ENCODE measurements around the gene SEL1L2. TPM values are rescaled to one million over a fixed set of nuclear protein-coding genes. Genes with fewer than 3 reads are reported as not detected.

The SEL1L2 gene
- polyA plus RNA-seq, 3 donors = not detected

- H4K20me1 ChIP-seq (ENCODE audit: insufficient read depth, low read length) = no peaks in the 10 kb centered on the region
- H3K4me3 Mint-ChIP-seq = no peak overlapping the region
- H3K27me3 Mint-ChIP-seq (ENCODE audit: low read depth in 3 of 3) = peaks cover 6 to 17% (median 15%) of the 10 kb centered on the region in 3 donors
- H3K9ac ChIP-seq (ENCODE audit: insufficient read depth, low read length, poor library complexity, severe bottlenecking) = no peak overlapping the region
- no peak overlapping the region for H2AFZ ChIP-seq (ENCODE audit: insufficient read depth, low read depth, low read length, poor library complexity, severe bottlenecking)
- 77% methylated on average over 2 of the region's 4 CpGs for WGBS (ENCODE audit: insufficient coverage)
- H3K9me3 Mint-ChIP-seq = peaks cover 0 to 5% (median 0%) of the 10 kb centered on the region in 7 donors
- no peaks in the 10 kb centered on the region for H3K79me2 ChIP-seq (ENCODE audit: insufficient read depth, low read length)
- TF ChIP-seq CTCF (IDR thresholded peaks at IDR 0.05) = no peak
- peaks cover 6% of the 10 kb centered on the region for H3K4me1 Mint-ChIP-seq
- H3K27ac ChIP-seq (ENCODE audit: low read depth in 1 of 2, low read length in 2 of 2) = no peak overlapping the region
- no peaks in the 10 kb centered on the region for H3K9me3 ChIP-seq (replicated peaks in 1 of 2; ENCODE audit: control insufficient read depth in 1 of 2, insufficient read depth in 1 of 2, low read length in 2 of 2)
- no peak overlapping the region for H3K4me2 ChIP-seq (replicated peaks; ENCODE audit: extremely low read depth, low read length, poor library complexity, severe bottlenecking)
- intact Hi-C loops (cut with micrococcal nuclease) = no loop called here
- no peak overlapping the region for H3K4me3 ChIP-seq (replicated peaks in 1 of 3; ENCODE audit: low read depth in 2 of 3, low read length in 3 of 3)
- H3K36me3 Mint-ChIP-seq = no peaks in the 10 kb centered on the region
- H3K4me1 ChIP-seq (ENCODE audit: control insufficient read depth in 1 of 2, insufficient read depth in 2 of 2, low read length in 2 of 2) = no peaks in the 10 kb centered on the region
- H3K27me3 ChIP-seq (ENCODE audit: control insufficient read depth in 2 of 2, insufficient read depth in 2 of 2, low read length in 2 of 2) = peaks cover 0 to 2% of the 10 kb centered on the region in 2 donors
- DNase-seq = no peak
- H3K27ac Mint-ChIP-seq = no peak overlapping the region
- no peaks in the 10 kb centered on the region for H3K36me3 ChIP-seq (replicated peaks in 1 of 2; ENCODE audit: control insufficient read depth in 1 of 2, insufficient read depth in 2 of 2, low read length in 2 of 2)
Observed at GRCh38 chr20:13840093-13840465, 150.3 kb downstream of the SEL1L2 start.

DNA sequence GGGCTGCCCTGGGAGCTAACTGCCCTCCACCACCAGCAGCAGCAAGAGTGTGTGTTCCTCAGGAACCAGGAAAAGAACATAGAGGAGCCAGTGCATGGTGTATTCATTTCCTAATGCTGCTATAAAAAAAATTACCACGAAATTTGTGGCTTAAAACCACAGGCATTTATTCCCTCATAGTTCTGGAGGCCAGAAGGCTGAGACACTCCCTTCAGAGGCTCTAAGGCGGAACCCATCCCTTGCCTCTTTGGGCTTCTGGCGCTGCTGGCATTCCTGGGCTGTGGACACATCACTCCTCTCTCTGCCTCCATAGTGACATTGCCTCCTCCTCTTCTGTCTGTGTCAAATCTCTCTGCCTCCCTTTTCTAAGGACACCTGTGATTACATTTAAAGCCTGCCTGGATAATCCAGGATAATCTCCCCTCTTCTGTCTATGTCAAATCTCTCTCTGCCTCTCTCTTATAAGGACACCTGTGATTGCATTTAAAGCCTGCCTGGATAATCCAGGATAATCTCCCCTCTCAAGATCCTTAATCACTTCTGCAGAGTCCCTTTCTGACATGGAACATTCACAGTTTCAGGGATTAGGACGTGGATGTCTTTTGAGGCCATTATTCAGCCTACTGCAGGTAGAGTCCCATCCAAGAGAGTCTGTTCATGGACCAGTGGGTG lies 150.9 kb downstream of the SEL1L2 start:
- Mint-ChIP-seq H3K36me3 (no peaks in the 10 kb centered on the region), H3K4me1 (peaks cover 6% of the 10 kb centered on the region), H3K4me3 (no peak overlapping the region), H3K9me3 (peaks cover 0 to 5% (median 0%) of the 10 kb centered on the region in 7 donors), H3K27ac (no peak overlapping the region), H3K27me3 (ENCODE audit: low read depth in 3 of 3) (peaks cover 6 to 17% (median 15%) of the 10 kb centered on the region in 3 donors)
- no peak for DNase-seq
- no peak for TF ChIP-seq CTCF (IDR thresholded peaks at IDR 0.05)
- H3K27me3 ChIP-seq (ENCODE audit: control insufficient read depth in 2 of 2, insufficient read depth in 2 of 2, low read length in 2 of 2) = peaks cover 0 to 2% of the 10 kb centered on the region in 2 donors
- no peaks in the 10 kb centered on the region for H3K79me2 ChIP-seq (ENCODE audit: insufficient read depth, low read length)
- no peak overlapping the region for H3K4me2 ChIP-seq (replicated peaks; ENCODE audit: extremely low read depth, low read length, poor library complexity, severe bottlenecking)
- WGBS (ENCODE audit: insufficient coverage) = 70% methylated on average over 3 of the region's 4 CpGs
- no peaks in the 10 kb centered on the region for H3K9me3 ChIP-seq (replicated peaks in 1 of 2; ENCODE audit: control insufficient read depth in 1 of 2, insufficient read depth in 1 of 2, low read length in 2 of 2)
- no peak overlapping the region for H3K27ac ChIP-seq (ENCODE audit: low read depth in 1 of 2, low read length in 2 of 2)
- H2AFZ ChIP-seq (ENCODE audit: insufficient read depth, low read depth, low read length, poor library complexity, severe bottlenecking) = no peak overlapping the region
- no peak overlapping the region for H3K9ac ChIP-seq (ENCODE audit: insufficient read depth, low read length, poor library complexity, severe bottlenecking)
- H3K4me1 ChIP-seq (ENCODE audit: control insufficient read depth in 1 of 2, insufficient read depth in 2 of 2, low read length in 2 of 2) = no peaks in the 10 kb centered on the region
- no peaks in the 10 kb centered on the region for H3K36me3 ChIP-seq (replicated peaks in 1 of 2; ENCODE audit: control insufficient read depth in 1 of 2, insufficient read depth in 2 of 2, low read length in 2 of 2)
- H4K20me1 ChIP-seq (ENCODE audit: insufficient read depth, low read length) = no peaks in the 10 kb centered on the region
- intact Hi-C loops (cut with micrococcal nuclease) = no loop called here
- no peak overlapping the region for H3K4me3 ChIP-seq (replicated peaks in 1 of 3; ENCODE audit: low read depth in 2 of 3, low read length in 3 of 3)
